Breast epithelium (tissue), 3 donors: ENCODE data around the gene ZNF134.

Source experiments
- POLR2A ChIP-seq: fragments of 450-650 bp; IDR thresholded peaks from one replicate; pipeline ENCODE4 v1.6.1; 2016; ENCODE audit warnings: antibody characterized with exemption, mild to moderate bottlenecking, moderate library complexity
- TF ChIP-seq, protein P1 (sequence below), 3 donors: fragments of 450-650 bp; IDR thresholded peaks; one replicate each; pipeline ENCODE4 v1.5.1; 2016 to 2017; ENCODE audit warnings: antibody characterized with exemption in 3 of 3, mild to moderate bottlenecking in 3 of 3, moderate library complexity in 3 of 3

- TF ChIP-seq, protein P1, sequence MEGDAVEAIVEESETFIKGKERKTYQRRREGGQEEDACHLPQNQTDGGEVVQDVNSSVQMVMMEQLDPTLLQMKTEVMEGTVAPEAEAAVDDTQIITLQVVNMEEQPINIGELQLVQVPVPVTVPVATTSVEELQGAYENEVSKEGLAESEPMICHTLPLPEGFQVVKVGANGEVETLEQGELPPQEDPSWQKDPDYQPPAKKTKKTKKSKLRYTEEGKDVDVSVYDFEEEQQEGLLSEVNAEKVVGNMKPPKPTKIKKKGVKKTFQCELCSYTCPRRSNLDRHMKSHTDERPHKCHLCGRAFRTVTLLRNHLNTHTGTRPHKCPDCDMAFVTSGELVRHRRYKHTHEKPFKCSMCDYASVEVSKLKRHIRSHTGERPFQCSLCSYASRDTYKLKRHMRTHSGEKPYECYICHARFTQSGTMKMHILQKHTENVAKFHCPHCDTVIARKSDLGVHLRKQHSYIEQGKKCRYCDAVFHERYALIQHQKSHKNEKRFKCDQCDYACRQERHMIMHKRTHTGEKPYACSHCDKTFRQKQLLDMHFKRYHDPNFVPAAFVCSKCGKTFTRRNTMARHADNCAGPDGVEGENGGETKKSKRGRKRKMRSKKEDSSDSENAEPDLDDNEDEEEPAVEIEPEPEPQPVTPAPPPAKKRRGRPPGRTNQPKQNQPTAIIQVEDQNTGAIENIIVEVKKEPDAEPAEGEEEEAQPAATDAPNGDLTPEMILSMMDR (IDR thresholded peaks at IDR 0.05) = no peak
- TF ChIP-seq POLR2A = no peak
These were observed 37.6 kb downstream of the ZNF134 start for GRCh38 chr19:57651654-57651996.
